GM12878 (cell line): ENCODE results near the gene VPS18. TPM values are rescaled to one million over a fixed set of nuclear protein-coding genes. Genes with fewer than 3 reads are reported as not detected.

ENCODE experiments used
- ATAC-seq: fragments of 200-7000 bp; cut with Tn5 transposase; 3 replicates; pipeline ENCODE4 v1.9.1; 2020; ENCODE audit warnings: mild to moderate bottlenecking, moderate library complexity
- BruUV-seq: library from RNA; stranded (reverse); fragments of 400-500 nt; replicated peaks from 2 replicates; lab custom pipeline; 2021; lab: Mats Ljungman, UMichigan
- CTCF ChIA-PET: fragments of 300-600 bp; sonication (Branson Sonifier 250); formaldehyde crosslinking; extraction: SDS; loops from one replicate; lab custom pipeline; 2021; ENCODE audit warnings: inconsistent platforms; lab: Yijun Ruan, JAX
- POLR2A ChIA-PET: fragments of 350-600 bp; formaldehyde crosslinking; extraction: SDS; loops from one replicate; lab custom pipeline; 2021; ENCODE audit warnings: inconsistent platforms; lab: Charles Lee
- RAD21 ChIA-PET: fragments of 300-600 bp; sonication (Branson Sonifier 250); formaldehyde crosslinking; loops from one replicate; lab custom pipeline; 2023; ENCODE audit warnings: antibody characterized with exemption; ENCODE audit not compliant: unreplicated experiment; lab: Charles Lee
- SMC1A ChIA-PET: fragments of 300-600 bp; sonication (Branson Sonifier 250); formaldehyde crosslinking; loops from one replicate; lab custom pipeline; 2023; ENCODE audit not compliant: unreplicated experiment, uncharacterized antibody; lab: Charles Lee
- DNase-seq: peaks from one replicate; pipeline ENCODE4 v3.0.0-alpha.2; 2011; ENCODE audit warnings: low read depth, low spot score
- FAIRE-seq: peaks from 3 replicates; lab custom pipeline; 2011; peaks lifted over from hg19 to GRCh38; lab: Jason Lieb, UNC
- H2AFZ ChIP-seq: 2 replicates; pipeline ENCODE4 v1.6.0; 2011; ENCODE audit warnings: low read depth, low read length, control low read depth; ENCODE audit not compliant: control insufficient read depth
- H3K27ac ChIP-seq: 2 replicates; pipeline ENCODE4 v1.5.1; 2011; ENCODE audit warnings: control low read depth; ENCODE audit not compliant: control insufficient read depth, insufficient read depth
- H3K27me3 ChIP-seq, 2 experiments: replicated peaks in 1 of 2; 2 replicates each; pipeline versions ENCODE4 v1.6.0 to v1.6.1; 2011; ENCODE audit warnings: low read length in 1 of 2; ENCODE audit not compliant: control insufficient read depth in 2 of 2, insufficient read depth in 2 of 2
- H3K36me3 ChIP-seq, 2 experiments: 2 replicates each; pipeline ENCODE4 v1.5.1; 2011; ENCODE audit warnings: low read length in 1 of 2; ENCODE audit not compliant: control insufficient read depth in 2 of 2, insufficient read depth in 2 of 2
- H3K4me1 ChIP-seq: 2 replicates; pipeline ENCODE4 v1.6.1; 2011; ENCODE audit warnings: mild to moderate bottlenecking, low read length, moderate library complexity, mixed read lengths; ENCODE audit not compliant: control insufficient read depth, insufficient read depth
- H3K4me2 ChIP-seq: 2 replicates; pipeline ENCODE4 v1.6.0; 2011; ENCODE audit warnings: control low read depth; ENCODE audit not compliant: control insufficient read depth, insufficient read depth
- H3K4me3 ChIP-seq: fragments of 200-600 bp; sonication (generic); 2 replicates; pipeline ENCODE4 v1.5.1; 2016
- H3K79me2 ChIP-seq: 2 replicates; pipeline ENCODE4 v1.6.0; 2011; ENCODE audit warnings: low read length; ENCODE audit not compliant: control insufficient read depth, insufficient read depth
- H3K9ac ChIP-seq: 2 replicates; pipeline ENCODE4 v1.8.0; 2011; ENCODE audit warnings: low read length, control low read depth, mixed read lengths; ENCODE audit not compliant: control insufficient read depth, insufficient read depth
- H3K9me3 ChIP-seq: replicated peaks from 3 replicates; pipeline ENCODE4 v1.5.1; 2011; ENCODE audit warnings: mild to moderate bottlenecking, low read length; ENCODE audit not compliant: control insufficient read depth, insufficient read depth
- H4K20me1 ChIP-seq: 2 replicates; pipeline ENCODE4 v1.6.0; 2011; ENCODE audit not compliant: control insufficient read depth, insufficient read depth
- MEF2B ChIP-seq: fragments of 450-650 bp; IDR thresholded peaks from 2 replicates; pipeline ENCODE4 v1.6.1; 2018; ENCODE audit warnings: mild to moderate bottlenecking, moderate library complexity; ENCODE audit not compliant: partially characterized antibody, poor library complexity, severe bottlenecking
- PML ChIP-seq: IDR thresholded peaks from 2 replicates; pipeline ENCODE4 v1.6.1; 2012; ENCODE audit warnings: low read length, inconsistent platforms
- RUNX3 ChIP-seq: IDR thresholded peaks from 2 replicates; pipeline ENCODE4 v1.6.1; 2012; ENCODE audit warnings: low read length, inconsistent platforms
- SIN3A ChIP-seq: IDR thresholded peaks from 2 replicates; pipeline ENCODE4 v1.6.1; 2012; ENCODE audit warnings: low read depth, low read length, improper control_type of control experiment
- TCF12 ChIP-seq: IDR thresholded peaks from 2 replicates; pipeline ENCODE4 v1.6.1; 2011; ENCODE audit warnings: low read depth, mild to moderate bottlenecking, low read length
- USF1 ChIP-seq: IDR thresholded peaks from 2 replicates; pipeline ENCODE4 v1.6.1; 2011; ENCODE audit warnings: borderline replicate concordance, low read depth, mild to moderate bottlenecking, moderate library complexity, mixed read lengths, low read length; ENCODE audit not compliant: insufficient read depth; ENCODE audit errors: extremely low read length
- ZNF274 ChIP-seq: IDR thresholded peaks from one replicate; pipeline ENCODE4 v1.8.0; 2011; ENCODE audit not compliant: insufficient read length, insufficient read depth
- ZNF687 ChIP-seq: fragments of 450-650 bp; IDR thresholded peaks from 2 replicates; pipeline ENCODE4 v1.6.1; 2017; ENCODE audit warnings: mild to moderate bottlenecking, moderate library complexity
- ZSCAN29 ChIP-seq: fragments of 450-650 bp; IDR thresholded peaks from 2 replicates; pipeline ENCODE4 v1.6.1; 2017; ENCODE audit warnings: mild to moderate bottlenecking, moderate library complexity
- WGBS: methylation state at CpG from one replicate; pipeline ENCODE4 v1.1.6; 2016; ENCODE audit warnings: low lambda C conversion rate; ENCODE audit not compliant: insufficient replicate concordance, insufficient coverage; ENCODE audit errors: missing lambda C conversion rate; 5-methylcytosine and 5-hydroxymethylcytosine counted together
- in situ Hi-C: fragments of 300-500 bp; cut with MboI; formaldehyde crosslinking; loops from 9 replicates; pipeline ENCODE4 v1.14.3; 2018; ENCODE audit warnings: mixed read lengths
- intact Hi-C: fragments of 100-400 bp; cut with micrococcal nuclease; formaldehyde crosslinking; loops from one replicate; pipeline ENCODE4 v1.14.2; 2022; ENCODE audit not compliant: unreplicated experiment
- polyA plus RNA-seq, 11 experiments: library from polyadenylated mRNA; depleted of rRNA in 4 of 11; unstranded in 6 of 11; stranded (reverse) in 5 of 11; fragments of >200 nt; fragmentation: Nextera tagmentation in 4 of 11; fragmentation: Illumina TruSeq in 1 of 11; extraction: Ambion mirVana in 4 of 11; extraction: Trizol in 1 of 11; gene quantifications; 1 replicate in 1 of 11; 2 replicates in 10 of 11; pipeline versions ENCODE4 v1.2.1 to v1.2.3, GENCODE V29; 2011 to 2016; ENCODE audit warnings: inconsistent platforms in 2 of 11, missing spikeins in 2 of 11, low read depth in 1 of 11
- total RNA-seq, 4 experiments: library from RNA; depleted of rRNA in 3 of 4; stranded (reverse); fragments of >200 nt in 3 of 4; fragmentation: Illumina TruSeq in 1 of 4; extraction: Trizol in 1 of 4; gene quantifications; 2 replicates each; pipeline versions ENCODE4 v1.2.1 to v1.2.3, GENCODE V29; 2013 to 2021
- TF ChIP-seq, protein P1 (sequence below): fragments of 450-650 bp; IDR thresholded peaks from 2 replicates; pipeline ENCODE4 v1.6.1; 2017; ENCODE audit warnings: mild to moderate bottlenecking, low read depth, inconsistent platforms; ENCODE audit not compliant: poor library complexity, severe bottlenecking
- TF ChIP-seq, protein P2 (sequence below): IDR thresholded peaks from 2 replicates; pipeline ENCODE4 v1.6.1; 2011; ENCODE audit warnings: borderline replicate concordance, low read depth, mild to moderate bottlenecking, moderate library complexity, low read length; ENCODE audit not compliant: insufficient read depth, poor library complexity, severe bottlenecking
- TF ChIP-seq, protein P3 (sequence below): IDR thresholded peaks from 2 replicates; pipeline ENCODE4 v1.6.1; 2011; ENCODE audit warnings: low read depth, low read length, improper control_type of control experiment, borderline replicate concordance

VPS18 gene
- total and polyA plus RNA-seq, 10 of the 15 experiments (the other 5 are each of a cell fraction or from before 2014, with no cell fraction given), result 0.71 to 20.4 (median 10.6) TPM

GRCh38 chr15:40918146-40918798 lies 24.0 kb downstream of the VPS18 start:
- Histone ChIP-seq H3K27me3 (no peaks in the 10 kb centered on the region; a peak in 2 of 4 replicates), H3K36me3 (no peaks in the 10 kb centered on the region), H2AFZ (no peak overlapping the region), H3K9me3 (no peaks in the 10 kb centered on the region), H3K79me2 (no peaks in the 10 kb centered on the region), H3K9ac (no peak overlapping the region), H3K4me3 (no peak overlapping the region), H3K4me2 (no peak overlapping the region), H4K20me1 (no peaks in the 10 kb centered on the region), H3K4me1 (no peaks in the 10 kb centered on the region), H3K27ac (no peak overlapping the region)
- in situ Hi-C loops, result no loop called here
- intact Hi-C loops, result no loop called here
- no peak for FAIRE-seq
- 57% methylated on average over 15 of the region's 15 CpGs for WGBS
- no peak for ATAC-seq
- ChIA-PET CTCF (interaction anchor here (1.1 to 6.1 kb wide), 5 partner anchors 12 to 268 kb away, joined by 3 to 30 read pairs (median 4); no protein-coding TSS in a partner anchor), POLR2A (no interaction called here), SMC1A (no interaction called here), RAD21 (interaction anchor here (0.6 kb wide), 1 partner anchor 10 kb away, joined by 3 read pairs; no protein-coding TSS in a partner anchor)
- no TSS peak for BruUV-seq
- no peak for DNase-seq
- TF ChIP-seq, protein P1, sequence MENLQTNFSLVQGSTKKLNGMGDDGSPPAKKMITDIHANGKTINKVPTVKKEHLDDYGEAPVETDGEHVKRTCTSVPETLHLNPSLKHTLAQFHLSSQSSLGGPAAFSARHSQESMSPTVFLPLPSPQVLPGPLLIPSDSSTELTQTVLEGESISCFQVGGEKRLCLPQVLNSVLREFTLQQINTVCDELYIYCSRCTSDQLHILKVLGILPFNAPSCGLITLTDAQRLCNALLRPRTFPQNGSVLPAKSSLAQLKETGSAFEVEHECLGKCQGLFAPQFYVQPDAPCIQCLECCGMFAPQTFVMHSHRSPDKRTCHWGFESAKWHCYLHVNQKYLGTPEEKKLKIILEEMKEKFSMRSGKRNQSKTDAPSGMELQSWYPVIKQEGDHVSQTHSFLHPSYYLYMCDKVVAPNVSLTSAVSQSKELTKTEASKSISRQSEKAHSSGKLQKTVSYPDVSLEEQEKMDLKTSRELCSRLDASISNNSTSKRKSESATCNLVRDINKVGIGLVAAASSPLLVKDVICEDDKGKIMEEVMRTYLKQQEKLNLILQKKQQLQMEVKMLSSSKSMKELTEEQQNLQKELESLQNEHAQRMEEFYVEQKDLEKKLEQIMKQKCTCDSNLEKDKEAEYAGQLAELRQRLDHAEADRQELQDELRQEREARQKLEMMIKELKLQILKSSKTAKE, result no peak
- TF ChIP-seq MEF2B, result no peak
- TF ChIP-seq ZNF274, result no peak
- TF ChIP-seq USF1, result no peak
- no peak for TF ChIP-seq SIN3A
- no peak for TF ChIP-seq PML
- no peak for TF ChIP-seq TCF12
- TF ChIP-seq, protein P2, sequence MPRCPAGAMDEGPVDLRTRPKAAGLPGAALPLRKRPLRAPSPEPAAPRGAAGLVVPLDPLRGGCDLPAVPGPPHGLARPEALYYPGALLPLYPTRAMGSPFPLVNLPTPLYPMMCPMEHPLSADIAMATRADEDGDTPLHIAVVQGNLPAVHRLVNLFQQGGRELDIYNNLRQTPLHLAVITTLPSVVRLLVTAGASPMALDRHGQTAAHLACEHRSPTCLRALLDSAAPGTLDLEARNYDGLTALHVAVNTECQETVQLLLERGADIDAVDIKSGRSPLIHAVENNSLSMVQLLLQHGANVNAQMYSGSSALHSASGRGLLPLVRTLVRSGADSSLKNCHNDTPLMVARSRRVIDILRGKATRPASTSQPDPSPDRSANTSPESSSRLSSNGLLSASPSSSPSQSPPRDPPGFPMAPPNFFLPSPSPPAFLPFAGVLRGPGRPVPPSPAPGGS, result no peak
- TF ChIP-seq ZSCAN29, result no peak
- TF ChIP-seq, protein P3, sequence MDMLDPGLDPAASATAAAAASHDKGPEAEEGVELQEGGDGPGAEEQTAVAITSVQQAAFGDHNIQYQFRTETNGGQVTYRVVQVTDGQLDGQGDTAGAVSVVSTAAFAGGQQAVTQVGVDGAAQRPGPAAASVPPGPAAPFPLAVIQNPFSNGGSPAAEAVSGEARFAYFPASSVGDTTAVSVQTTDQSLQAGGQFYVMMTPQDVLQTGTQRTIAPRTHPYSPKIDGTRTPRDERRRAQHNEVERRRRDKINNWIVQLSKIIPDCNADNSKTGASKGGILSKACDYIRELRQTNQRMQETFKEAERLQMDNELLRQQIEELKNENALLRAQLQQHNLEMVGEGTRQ, result no peak
- TF ChIP-seq ZNF687, result no peak
- no peak for TF ChIP-seq RUNX3
